Vagina (tissue), 2 donors: ENCODE data around the gene C1orf141.

Experiments
- POLR2AphosphoS5 ChIP-seq, 2 donors: sonication (generic); formaldehyde crosslinking; IDR thresholded peaks; one replicate each; pipeline ENCODE4 v1.9.0; 2017; ENCODE audit warnings: antibody characterized with exemption in 2 of 2, mild to moderate bottlenecking in 2 of 2, low read depth in 1 of 2; ENCODE audit not compliant: insufficient read depth in 1 of 2
- TF ChIP-seq, protein P1 (sequence below), 3 experiments: fragments of 450-650 bp in 2 of 3; fragments of 200-600 bp in 1 of 3; sonication (generic) in 1 of 3; IDR thresholded peaks; one replicate each; pipeline ENCODE4 v1.5.1; 2017 to 2019; ENCODE audit warnings: antibody characterized with exemption in 3 of 3, mild to moderate bottlenecking in 2 of 3, moderate library complexity in 2 of 3

DNA sequence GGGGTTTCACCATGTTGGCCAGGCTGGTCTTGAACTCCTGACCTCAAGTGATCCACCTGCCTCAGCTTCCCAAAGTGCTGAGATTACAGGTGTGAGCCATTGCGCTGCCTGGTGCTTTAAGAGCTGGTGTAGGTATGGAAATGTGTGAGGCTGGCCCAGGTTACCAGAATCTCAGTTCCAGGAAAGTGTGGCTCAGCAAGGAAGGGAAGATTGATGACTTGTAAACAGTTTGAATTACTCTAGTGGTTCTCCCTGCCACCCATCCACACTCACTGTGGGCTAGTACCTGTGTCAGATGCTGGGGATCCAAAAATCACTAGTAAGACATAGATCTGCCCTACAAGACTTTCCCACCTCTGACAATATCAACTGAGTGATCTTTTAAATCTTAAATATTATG is 46.3 kb downstream of the C1orf141 start:
- TF ChIP-seq, protein P1, sequence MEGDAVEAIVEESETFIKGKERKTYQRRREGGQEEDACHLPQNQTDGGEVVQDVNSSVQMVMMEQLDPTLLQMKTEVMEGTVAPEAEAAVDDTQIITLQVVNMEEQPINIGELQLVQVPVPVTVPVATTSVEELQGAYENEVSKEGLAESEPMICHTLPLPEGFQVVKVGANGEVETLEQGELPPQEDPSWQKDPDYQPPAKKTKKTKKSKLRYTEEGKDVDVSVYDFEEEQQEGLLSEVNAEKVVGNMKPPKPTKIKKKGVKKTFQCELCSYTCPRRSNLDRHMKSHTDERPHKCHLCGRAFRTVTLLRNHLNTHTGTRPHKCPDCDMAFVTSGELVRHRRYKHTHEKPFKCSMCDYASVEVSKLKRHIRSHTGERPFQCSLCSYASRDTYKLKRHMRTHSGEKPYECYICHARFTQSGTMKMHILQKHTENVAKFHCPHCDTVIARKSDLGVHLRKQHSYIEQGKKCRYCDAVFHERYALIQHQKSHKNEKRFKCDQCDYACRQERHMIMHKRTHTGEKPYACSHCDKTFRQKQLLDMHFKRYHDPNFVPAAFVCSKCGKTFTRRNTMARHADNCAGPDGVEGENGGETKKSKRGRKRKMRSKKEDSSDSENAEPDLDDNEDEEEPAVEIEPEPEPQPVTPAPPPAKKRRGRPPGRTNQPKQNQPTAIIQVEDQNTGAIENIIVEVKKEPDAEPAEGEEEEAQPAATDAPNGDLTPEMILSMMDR (IDR thresholded peaks at IDR 0.05) = no peak
- no peak for TF ChIP-seq POLR2AphosphoS5 (IDR thresholded peaks at IDR 0.05; ENCODE audit: insufficient read depth in 1 of 2, low read depth in 1 of 2)
